ENCODE measurements around the gene PRKAA1. TPM values are rescaled to one million over a fixed set of nuclear protein-coding genes. Genes with fewer than 3 reads are reported as not detected.

Gene PRKAA1
- total RNA-seq, 4 donors from 2014 or later = 82.7 to 132 (median 100) TPM

GRCh38 chr5:40831346-40832210 lies 33.4 kb upstream of the PRKAA1 start:
- Histone ChIP-seq H3K9me3 (no peaks in the 10 kb centered on the region), H3K27ac (no peak overlapping the region), H3K27me3 (no peaks in the 10 kb centered on the region), H3K4me3 (no peak overlapping the region), H3K4me1 (peaks cover 0 to 23% (median 4%) of the 10 kb centered on the region in 4 donors), H3K36me3 (peaks cover 0 to 69% (median 2%) of the 10 kb centered on the region in 3 donors)
- TF ChIP-seq POLR2A (IDR thresholded peaks at IDR 0.05) = no peak
- TF ChIP-seq, protein P1, sequence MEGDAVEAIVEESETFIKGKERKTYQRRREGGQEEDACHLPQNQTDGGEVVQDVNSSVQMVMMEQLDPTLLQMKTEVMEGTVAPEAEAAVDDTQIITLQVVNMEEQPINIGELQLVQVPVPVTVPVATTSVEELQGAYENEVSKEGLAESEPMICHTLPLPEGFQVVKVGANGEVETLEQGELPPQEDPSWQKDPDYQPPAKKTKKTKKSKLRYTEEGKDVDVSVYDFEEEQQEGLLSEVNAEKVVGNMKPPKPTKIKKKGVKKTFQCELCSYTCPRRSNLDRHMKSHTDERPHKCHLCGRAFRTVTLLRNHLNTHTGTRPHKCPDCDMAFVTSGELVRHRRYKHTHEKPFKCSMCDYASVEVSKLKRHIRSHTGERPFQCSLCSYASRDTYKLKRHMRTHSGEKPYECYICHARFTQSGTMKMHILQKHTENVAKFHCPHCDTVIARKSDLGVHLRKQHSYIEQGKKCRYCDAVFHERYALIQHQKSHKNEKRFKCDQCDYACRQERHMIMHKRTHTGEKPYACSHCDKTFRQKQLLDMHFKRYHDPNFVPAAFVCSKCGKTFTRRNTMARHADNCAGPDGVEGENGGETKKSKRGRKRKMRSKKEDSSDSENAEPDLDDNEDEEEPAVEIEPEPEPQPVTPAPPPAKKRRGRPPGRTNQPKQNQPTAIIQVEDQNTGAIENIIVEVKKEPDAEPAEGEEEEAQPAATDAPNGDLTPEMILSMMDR (IDR thresholded peaks at IDR 0.05) = no peak
- DNase-seq = no peak

DNA sequence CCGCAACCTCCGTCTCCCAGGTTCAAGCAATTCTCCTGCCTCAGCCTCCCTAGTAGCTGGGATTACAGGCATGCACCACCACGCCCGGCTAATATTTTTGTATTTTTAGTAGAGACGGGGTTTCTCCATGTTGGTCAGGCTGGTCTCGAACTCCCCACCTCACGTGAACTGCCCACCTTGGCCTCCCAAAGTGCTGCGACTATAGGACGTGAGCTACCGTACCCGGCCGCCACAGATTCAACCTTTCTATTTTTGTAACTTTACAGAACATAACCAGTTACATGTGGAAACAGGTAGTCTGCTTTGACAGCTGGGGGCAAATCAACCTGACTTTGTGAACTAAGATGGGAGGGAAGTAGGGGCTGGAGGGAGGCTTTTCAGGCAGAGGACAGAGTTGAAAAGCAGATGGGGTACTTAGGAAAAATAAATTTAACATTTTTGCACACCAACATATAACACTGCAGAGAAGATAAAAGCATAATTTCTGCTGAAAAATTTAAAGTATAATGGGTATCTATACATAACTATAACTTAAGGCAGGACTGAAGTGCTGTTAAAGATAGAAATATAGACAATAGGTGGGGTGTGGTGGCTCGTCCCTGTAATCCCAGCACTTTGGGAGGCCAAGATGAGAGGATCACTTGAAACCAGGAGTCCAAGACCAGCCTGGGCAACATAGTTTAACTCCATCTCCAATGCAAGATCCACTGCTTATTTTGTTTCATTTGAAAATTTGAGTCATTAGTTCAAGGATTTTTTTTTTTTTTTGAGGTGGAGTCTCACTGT lies 31.8 kb upstream of the PRKAA1 start:
- H3K9me3 ChIP-seq = no peaks in the 10 kb centered on the region
- H3K27me3 ChIP-seq = no peaks in the 10 kb centered on the region
- H3K27ac ChIP-seq = no peak overlapping the region
- TF ChIP-seq, protein P1 (IDR thresholded peaks at IDR 0.05) = no peak
- no peak for TF ChIP-seq POLR2A (IDR thresholded peaks at IDR 0.05)
- H3K4me1 ChIP-seq = peaks cover 0 to 18% (median 4%) of the 10 kb centered on the region in 4 donors
- H3K36me3 ChIP-seq = peaks cover 0 to 71% (median 2%) of the 10 kb centered on the region in 3 donors
- no peak overlapping the region for H3K4me3 ChIP-seq
- DNase-seq = no peak

- Histone ChIP-seq H3K36me3 (peaks cover 0 to 71% (median 2%) of the 10 kb centered on the region in 3 donors), H3K9me3 (no peaks in the 10 kb centered on the region), H3K4me3 (no peak overlapping the region), H3K4me1 (peaks cover 0 to 15% (median 3%) of the 10 kb centered on the region in 4 donors), H3K27ac (no peak overlapping the region), H3K27me3 (no peaks in the 10 kb centered on the region)
- DNase-seq = no peak
- TF ChIP-seq, protein P1 (IDR thresholded peaks at IDR 0.05) = no peak
- TF ChIP-seq POLR2A (IDR thresholded peaks at IDR 0.05) = no peak
These were observed 30.8 kb upstream of the PRKAA1 start for GRCh38 chr5:40828690-40829661.

GRCh38 chr5:40828021-40828631 lies 30.0 kb upstream of the PRKAA1 start:
- peaks cover 0 to 7% (median 0%) of the 10 kb centered on the region in 4 donors for H3K4me1 ChIP-seq
- H3K27me3 ChIP-seq = no peaks in the 10 kb centered on the region
- H3K4me3 ChIP-seq = no peak overlapping the region
- no peak for DNase-seq
- no peak overlapping the region for H3K27ac ChIP-seq
- H3K36me3 ChIP-seq = peaks cover 0 to 68% (median 2%) of the 10 kb centered on the region in 3 donors
- no peaks in the 10 kb centered on the region for H3K9me3 ChIP-seq
- TF ChIP-seq, protein P1 (IDR thresholded peaks at IDR 0.05) = no peak
- TF ChIP-seq POLR2A (IDR thresholded peaks at IDR 0.05) = no peak

Data from Peyer's patch (tissue), 4 donors.